ENCODE measurements around the gene TTLL10.

TTLL10 gene

GRCh38 chr1:1179983-1180861, 6.5 kb downstream of the TTLL10 start:
- Histone ChIP-seq H3K9me3 (ENCODE audit: control insufficient read depth, low read length) (no peaks in the 10 kb centered on the region), H3K27me3 (replicated peaks; ENCODE audit: control insufficient read depth, insufficient read depth, low read length, poor library complexity, severe bottlenecking) (no peaks in the 10 kb centered on the region), H3K4me1 (ENCODE audit: control insufficient read depth, insufficient read depth, low read length, poor library complexity, severe bottlenecking) (peaks cover 10% of the 10 kb centered on the region), H3K36me3 (ENCODE audit: control insufficient read depth, insufficient read depth, low read length) (no peaks in the 10 kb centered on the region), H3K27ac (ENCODE audit: insufficient read depth, low read length, poor library complexity, severe bottlenecking) (no peak overlapping the region), H3K4me3 (ENCODE audit: insufficient read depth, low read depth, low read length, poor library complexity, severe bottlenecking) (no peak overlapping the region)
- DNase-seq, result no peak

DNA sequence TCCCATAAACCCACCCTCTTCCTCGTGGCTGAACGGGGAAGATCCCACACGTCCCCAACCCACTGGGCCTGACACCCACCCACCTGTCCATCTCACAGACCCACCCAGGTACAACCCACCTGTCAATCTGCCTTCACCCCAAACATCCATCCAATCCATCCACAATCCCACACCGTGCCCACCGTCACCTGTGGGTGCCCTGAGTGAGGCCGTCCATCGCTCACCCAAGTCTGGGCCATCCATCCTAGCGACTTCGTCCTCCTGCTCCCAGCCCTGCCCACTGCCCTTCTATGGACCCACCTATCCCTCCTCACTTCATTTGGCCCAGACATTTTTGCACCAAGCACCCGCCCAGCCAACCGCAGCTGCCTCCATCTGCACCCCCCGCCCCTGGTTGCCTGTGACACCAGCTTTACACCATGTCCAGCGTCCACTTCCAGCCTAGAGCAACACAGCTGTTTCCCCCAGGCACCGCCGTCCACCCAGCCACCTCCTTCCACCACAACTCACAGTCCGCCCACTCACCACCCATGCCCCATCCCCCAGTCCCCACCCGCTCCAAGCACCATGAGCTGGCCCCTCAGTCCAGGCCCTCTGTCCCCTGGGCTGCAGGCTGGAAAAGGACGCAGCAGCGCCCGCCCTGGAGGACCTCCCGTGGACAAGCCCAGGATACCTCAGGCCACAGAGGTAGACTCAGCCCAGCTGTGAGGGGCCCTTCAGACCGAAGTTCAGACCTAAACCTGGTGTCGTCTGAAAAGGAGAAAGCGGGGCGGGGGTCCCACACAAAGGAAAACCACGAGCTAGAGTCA, 7.7 kb downstream of the TTLL10 start:
- H3K9me3 ChIP-seq (ENCODE audit: control insufficient read depth, low read length), result no peaks in the 10 kb centered on the region
- no peak for DNase-seq

GRCh38 chr1:1181938-1182410, 8.3 kb downstream of the TTLL10 start:
- Histone ChIP-seq H3K27ac (ENCODE audit: insufficient read depth, low read length, poor library complexity, severe bottlenecking) (no peak overlapping the region), H3K4me1 (ENCODE audit: control insufficient read depth, insufficient read depth, low read length, poor library complexity, severe bottlenecking) (peaks cover 10% of the 10 kb centered on the region), H3K27me3 (replicated peaks; ENCODE audit: control insufficient read depth, insufficient read depth, low read length, poor library complexity, severe bottlenecking) (no peaks in the 10 kb centered on the region), H3K4me3 (ENCODE audit: insufficient read depth, low read depth, low read length, poor library complexity, severe bottlenecking) (no peak overlapping the region), H3K36me3 (ENCODE audit: control insufficient read depth, insufficient read depth, low read length) (no peaks in the 10 kb centered on the region), H3K9me3 (ENCODE audit: control insufficient read depth, low read length) (no peaks in the 10 kb centered on the region)
- no peak for DNase-seq

More for the DNA sequence above, 7.7 kb downstream of the TTLL10 start:
- Histone ChIP-seq H3K27ac (ENCODE audit: insufficient read depth, low read length, poor library complexity, severe bottlenecking) (no peak overlapping the region), H3K4me3 (ENCODE audit: insufficient read depth, low read depth, low read length, poor library complexity, severe bottlenecking) (no peak overlapping the region), H3K36me3 (ENCODE audit: control insufficient read depth, insufficient read depth, low read length) (no peaks in the 10 kb centered on the region), H3K27me3 (replicated peaks; ENCODE audit: control insufficient read depth, insufficient read depth, low read length, poor library complexity, severe bottlenecking) (no peaks in the 10 kb centered on the region), H3K4me1 (ENCODE audit: control insufficient read depth, insufficient read depth, low read length, poor library complexity, severe bottlenecking) (peaks cover 10% of the 10 kb centered on the region)

GRCh38 chr1:1182491-1183220, 9.0 kb downstream of the TTLL10 start:
- no peak for DNase-seq
- Histone ChIP-seq H3K27ac (ENCODE audit: insufficient read depth, low read length, poor library complexity, severe bottlenecking) (no peak overlapping the region), H3K4me1 (ENCODE audit: control insufficient read depth, insufficient read depth, low read length, poor library complexity, severe bottlenecking) (peaks cover 10% of the 10 kb centered on the region), H3K9me3 (ENCODE audit: control insufficient read depth, low read length) (no peaks in the 10 kb centered on the region), H3K4me3 (ENCODE audit: insufficient read depth, low read depth, low read length, poor library complexity, severe bottlenecking) (no peak overlapping the region), H3K36me3 (ENCODE audit: control insufficient read depth, insufficient read depth, low read length) (no peaks in the 10 kb centered on the region), H3K27me3 (replicated peaks; ENCODE audit: control insufficient read depth, insufficient read depth, low read length, poor library complexity, severe bottlenecking) (no peaks in the 10 kb centered on the region)

DNA sequence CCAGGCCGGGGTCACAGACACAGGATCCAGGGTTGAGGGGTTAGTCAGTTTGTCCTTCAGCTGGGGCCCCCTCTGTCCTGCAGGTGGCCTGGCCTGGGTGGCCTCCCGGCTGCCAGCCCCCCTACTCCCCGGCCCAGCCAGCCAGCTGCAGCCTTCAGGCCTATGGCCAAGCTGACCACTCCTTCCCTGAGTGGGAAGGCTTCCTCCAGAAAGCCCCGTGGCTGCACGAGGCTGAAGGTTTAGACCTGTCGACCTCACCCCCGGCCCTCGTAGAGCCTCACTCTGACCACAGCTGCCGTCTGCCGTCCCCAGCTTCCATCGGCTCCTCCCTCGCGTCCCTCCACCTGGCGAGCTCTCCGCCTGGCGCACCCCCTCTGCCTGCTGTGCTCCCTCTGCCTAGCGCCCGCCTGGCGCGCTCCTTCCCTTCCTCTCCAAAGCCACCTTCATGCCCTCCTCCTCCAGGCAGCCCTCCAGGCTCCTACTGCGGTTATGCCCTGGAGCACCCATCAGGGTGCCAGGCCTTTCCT, 9.6 kb downstream of the TTLL10 start:
- no peaks in the 10 kb centered on the region for H3K27me3 ChIP-seq (replicated peaks; ENCODE audit: control insufficient read depth, insufficient read depth, low read length, poor library complexity, severe bottlenecking)
- H3K4me1 ChIP-seq (ENCODE audit: control insufficient read depth, insufficient read depth, low read length, poor library complexity, severe bottlenecking), result peaks cover 10% of the 10 kb centered on the region
- no peak overlapping the region for H3K27ac ChIP-seq (ENCODE audit: insufficient read depth, low read length, poor library complexity, severe bottlenecking)
- H3K36me3 ChIP-seq (ENCODE audit: control insufficient read depth, insufficient read depth, low read length), result no peaks in the 10 kb centered on the region
- no peak for DNase-seq
- no peak overlapping the region for H3K4me3 ChIP-seq (ENCODE audit: insufficient read depth, low read depth, low read length, poor library complexity, severe bottlenecking)
- H3K9me3 ChIP-seq (ENCODE audit: control insufficient read depth, low read length), result no peaks in the 10 kb centered on the region

DNA sequence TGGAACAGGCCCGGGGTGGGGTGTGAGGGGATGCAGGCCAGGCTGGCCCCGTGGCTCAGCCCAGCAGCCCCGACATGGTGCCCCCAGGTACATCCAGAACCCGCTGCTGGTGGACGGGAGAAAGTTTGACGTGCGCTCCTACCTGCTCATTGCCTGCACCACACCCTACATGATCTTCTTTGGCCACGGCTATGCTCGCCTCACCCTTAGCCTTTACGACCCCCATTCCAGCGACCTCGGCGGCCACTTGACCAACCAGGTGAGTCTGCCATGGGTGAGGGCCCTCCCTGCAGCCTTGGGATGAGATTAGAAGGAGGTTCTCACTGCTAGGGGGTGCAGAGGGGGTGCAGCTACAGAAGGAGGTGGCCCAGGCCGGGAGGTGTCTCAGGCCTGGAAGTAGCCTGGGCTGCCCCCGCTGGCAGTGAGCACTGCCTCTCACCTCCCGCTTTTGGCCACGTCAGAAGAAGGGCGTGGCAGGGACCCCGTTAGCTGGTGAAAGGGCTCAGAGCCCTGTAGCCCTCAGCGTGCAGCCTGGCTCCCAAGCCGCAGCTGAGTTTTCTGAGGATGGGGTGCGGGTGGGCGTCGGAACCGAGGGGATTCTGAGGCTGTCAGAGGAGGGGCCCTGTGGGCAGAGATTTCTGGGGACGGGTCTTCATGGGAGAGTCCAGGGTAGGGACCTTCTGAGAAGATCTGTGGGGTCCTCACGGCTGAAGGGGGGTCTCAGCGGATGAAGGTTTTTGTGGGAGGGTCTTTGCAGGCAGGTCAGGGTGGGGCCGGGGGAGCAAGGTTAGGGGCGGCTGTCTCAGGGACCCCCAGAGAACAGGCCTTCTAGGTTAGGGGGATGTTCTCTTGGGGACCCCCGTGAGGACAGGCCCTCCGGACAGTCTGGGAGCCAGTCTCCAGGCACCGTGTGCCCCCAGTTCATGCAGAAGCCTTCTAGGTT, 10.4 kb downstream of the TTLL10 start:
- H3K4me3 ChIP-seq (ENCODE audit: insufficient read depth, low read depth, low read length, poor library complexity, severe bottlenecking), result no peak overlapping the region
- no peaks in the 10 kb centered on the region for H3K9me3 ChIP-seq (ENCODE audit: control insufficient read depth, low read length)
- no peaks in the 10 kb centered on the region for H3K36me3 ChIP-seq (ENCODE audit: control insufficient read depth, insufficient read depth, low read length)
- H3K27me3 ChIP-seq (replicated peaks; ENCODE audit: control insufficient read depth, insufficient read depth, low read length, poor library complexity, severe bottlenecking), result no peaks in the 10 kb centered on the region
- H3K27ac ChIP-seq (ENCODE audit: insufficient read depth, low read length, poor library complexity, severe bottlenecking), result no peak overlapping the region
- DNase-seq, result no peak
- peaks cover 10% of the 10 kb centered on the region for H3K4me1 ChIP-seq (ENCODE audit: control insufficient read depth, insufficient read depth, low read length, poor library complexity, severe bottlenecking)

DNA sequence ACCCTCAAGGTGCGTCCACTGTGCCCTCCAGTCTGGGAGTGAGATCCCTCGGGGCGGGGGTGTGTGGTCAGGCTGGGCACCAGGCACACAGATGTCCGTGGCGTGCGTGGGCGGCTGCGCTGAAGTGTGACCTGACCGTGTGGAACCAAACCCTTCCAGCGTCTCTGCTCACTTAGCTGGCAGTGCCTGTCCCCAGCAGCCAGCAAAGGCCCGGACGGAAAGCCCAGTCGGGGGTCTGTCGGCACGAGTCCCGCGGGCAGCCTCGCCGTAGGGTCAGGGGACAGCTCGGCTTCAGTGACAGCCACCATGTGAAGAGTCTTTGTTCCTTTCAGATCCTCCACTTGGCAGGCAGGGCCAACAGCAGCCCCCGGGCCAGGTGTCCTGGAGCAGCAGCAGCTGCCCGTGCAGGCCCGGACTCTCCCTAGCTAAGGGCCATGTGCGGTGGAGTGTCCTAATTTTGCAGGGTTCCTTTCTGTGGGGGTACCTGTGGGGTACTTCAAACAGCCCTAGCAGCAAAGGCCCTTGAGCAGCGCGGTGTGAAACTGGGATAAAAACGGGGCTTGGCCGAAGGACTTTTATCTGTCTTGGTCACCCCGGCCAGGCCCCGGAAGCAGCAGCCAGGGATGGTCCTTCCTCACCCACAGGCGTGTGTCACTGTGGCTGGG, 11.6 kb downstream of the TTLL10 start:
- no peaks in the 10 kb centered on the region for H3K36me3 ChIP-seq (ENCODE audit: control insufficient read depth, insufficient read depth, low read length)
- no peaks in the 10 kb centered on the region for H3K9me3 ChIP-seq (ENCODE audit: control insufficient read depth, low read length)
- peaks cover 10% of the 10 kb centered on the region for H3K4me1 ChIP-seq (ENCODE audit: control insufficient read depth, insufficient read depth, low read length, poor library complexity, severe bottlenecking)
- no peak for DNase-seq
- no peaks in the 10 kb centered on the region for H3K27me3 ChIP-seq (replicated peaks; ENCODE audit: control insufficient read depth, insufficient read depth, low read length, poor library complexity, severe bottlenecking)
- no peak overlapping the region for H3K4me3 ChIP-seq (ENCODE audit: insufficient read depth, low read depth, low read length, poor library complexity, severe bottlenecking)
- no peak overlapping the region for H3K27ac ChIP-seq (ENCODE audit: insufficient read depth, low read length, poor library complexity, severe bottlenecking)

- DNase-seq, result no peak
Measured at GRCh38 chr1:1187938-1188337, 14.3 kb downstream of the TTLL10 start.

More at GRCh38 chr1:1187938-1188337, 14.3 kb downstream of the TTLL10 start:
- Histone ChIP-seq H3K9me3 (ENCODE audit: control insufficient read depth, low read length) (no peaks in the 10 kb centered on the region), H3K27ac (ENCODE audit: insufficient read depth, low read length, poor library complexity, severe bottlenecking) (no peak overlapping the region), H3K4me1 (ENCODE audit: control insufficient read depth, insufficient read depth, low read length, poor library complexity, severe bottlenecking) (peaks cover 3% of the 10 kb centered on the region), H3K36me3 (ENCODE audit: control insufficient read depth, insufficient read depth, low read length) (no peaks in the 10 kb centered on the region), H3K27me3 (replicated peaks; ENCODE audit: control insufficient read depth, insufficient read depth, low read length, poor library complexity, severe bottlenecking) (no peaks in the 10 kb centered on the region), H3K4me3 (ENCODE audit: insufficient read depth, low read depth, low read length, poor library complexity, severe bottlenecking) (no peak overlapping the region)

Measured in effector memory CD4-positive, alpha-beta T cell (primary cell).